GM18870 (cell line): ENCODE data around the gene WDTC1.

Experiments
- ATAC-seq: cut with Tn5 transposase; IDR thresholded peaks from one replicate; pipeline ENCODE4 v1.9.1; 2021; ENCODE audit warnings: moderate library complexity; ENCODE audit not compliant: unreplicated experiment

The WDTC1 gene

GRCh38 chr1:27301052-27301422 is 66.6 kb downstream of the WDTC1 start:
- ATAC-seq, result no peak

DNA sequence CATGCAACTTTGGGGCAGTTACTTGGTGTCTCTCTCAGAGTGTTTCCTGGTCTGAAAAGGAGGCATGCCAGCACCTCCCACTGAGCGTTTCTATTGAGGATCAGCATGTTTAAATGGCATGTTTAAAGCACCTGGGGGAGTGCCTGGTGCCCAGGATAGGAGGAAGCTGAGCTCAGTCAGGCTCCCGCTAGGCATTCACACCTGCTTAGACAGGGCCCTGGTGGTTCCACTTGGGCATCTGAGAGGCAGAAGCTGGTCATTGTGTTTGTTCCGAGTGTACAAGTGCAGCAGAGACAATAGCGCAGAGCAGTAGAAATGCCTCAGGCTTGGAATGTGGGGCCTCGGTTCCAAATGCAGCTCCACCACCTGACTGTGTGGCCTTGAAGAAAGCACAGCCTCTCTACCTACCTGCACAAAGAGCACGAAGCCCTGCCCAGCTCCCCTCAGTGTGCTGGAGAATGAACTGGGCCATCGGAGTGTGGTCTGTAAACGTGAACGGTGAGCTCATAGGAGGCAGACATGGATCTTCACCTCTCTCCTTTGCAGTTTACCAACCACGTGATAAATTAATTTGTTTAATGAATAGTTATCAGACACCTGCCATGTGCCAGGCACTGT is 67.3 kb downstream of the WDTC1 start:
- ATAC-seq, result no peak

- no peak for ATAC-seq
Measured at GRCh38 chr1:27302612-27303011, 68.2 kb downstream of the WDTC1 start.

DNA sequence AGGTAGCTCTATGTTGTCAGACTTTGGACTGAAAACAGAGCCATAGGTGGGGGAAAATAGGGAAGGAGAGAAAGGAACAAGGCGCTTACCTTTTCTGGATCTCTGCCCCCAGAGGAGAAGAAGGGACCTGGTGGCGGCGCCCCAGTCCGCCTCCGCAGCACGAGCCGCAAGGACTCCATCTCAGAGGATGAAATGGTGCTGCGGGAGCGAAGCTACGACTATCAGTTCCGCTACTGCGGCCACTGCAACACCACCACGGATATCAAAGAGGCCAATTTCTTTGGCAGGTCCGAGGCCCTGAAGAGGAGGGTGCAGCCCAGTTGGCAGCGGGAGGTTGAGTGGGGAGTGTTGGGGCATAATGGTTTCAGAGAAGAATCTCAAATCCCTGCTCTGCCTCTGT is 69.1 kb downstream of the WDTC1 start:
- ATAC-seq, result no peak

GRCh38 chr1:27306071-27306470 is 71.6 kb downstream of the WDTC1 start:
- no peak for ATAC-seq

DNA sequence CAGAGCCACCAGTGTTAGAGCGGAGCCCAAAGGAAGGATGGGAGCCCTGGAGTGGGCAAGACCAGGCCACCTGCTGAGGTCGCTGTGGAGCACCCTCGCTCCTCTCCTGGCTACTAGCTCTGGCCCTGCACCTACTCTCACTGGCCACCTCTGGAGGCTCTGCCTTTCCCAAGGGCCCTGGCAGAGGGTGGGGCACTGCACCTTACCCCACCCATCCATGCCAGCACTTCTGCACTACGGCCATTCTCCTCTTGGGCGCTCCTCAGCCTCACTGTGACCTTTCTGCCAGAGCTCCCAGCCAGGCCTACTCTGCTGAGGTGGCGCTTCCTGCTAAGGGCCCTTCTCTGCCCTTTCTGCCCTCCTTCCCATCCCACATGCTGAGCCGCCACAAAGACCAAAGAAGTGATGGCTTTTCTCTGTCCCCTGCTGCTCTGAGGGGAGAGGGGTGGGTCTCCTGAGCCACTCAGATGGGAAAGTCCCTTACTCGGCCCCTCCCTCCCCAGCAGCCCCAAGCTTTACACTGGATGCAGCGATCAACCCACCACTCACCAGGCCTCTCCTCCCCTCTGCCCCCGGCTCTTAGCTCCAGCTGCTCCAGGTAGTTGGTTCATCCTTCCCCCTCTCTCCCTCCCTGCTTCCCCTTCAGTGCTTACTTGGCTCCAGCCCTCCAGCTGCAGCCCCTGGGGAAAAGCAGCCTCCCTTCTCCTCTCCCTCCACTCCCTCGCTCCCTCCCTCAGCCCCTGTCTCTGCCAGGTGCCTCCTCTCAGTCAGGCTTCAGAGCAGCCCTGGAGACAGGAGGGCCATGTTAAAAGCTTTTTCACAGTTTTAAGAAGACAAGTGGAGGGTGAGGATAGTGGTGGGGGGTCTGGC is 72.7 kb downstream of the WDTC1 start:
- ATAC-seq, result no peak

DNA sequence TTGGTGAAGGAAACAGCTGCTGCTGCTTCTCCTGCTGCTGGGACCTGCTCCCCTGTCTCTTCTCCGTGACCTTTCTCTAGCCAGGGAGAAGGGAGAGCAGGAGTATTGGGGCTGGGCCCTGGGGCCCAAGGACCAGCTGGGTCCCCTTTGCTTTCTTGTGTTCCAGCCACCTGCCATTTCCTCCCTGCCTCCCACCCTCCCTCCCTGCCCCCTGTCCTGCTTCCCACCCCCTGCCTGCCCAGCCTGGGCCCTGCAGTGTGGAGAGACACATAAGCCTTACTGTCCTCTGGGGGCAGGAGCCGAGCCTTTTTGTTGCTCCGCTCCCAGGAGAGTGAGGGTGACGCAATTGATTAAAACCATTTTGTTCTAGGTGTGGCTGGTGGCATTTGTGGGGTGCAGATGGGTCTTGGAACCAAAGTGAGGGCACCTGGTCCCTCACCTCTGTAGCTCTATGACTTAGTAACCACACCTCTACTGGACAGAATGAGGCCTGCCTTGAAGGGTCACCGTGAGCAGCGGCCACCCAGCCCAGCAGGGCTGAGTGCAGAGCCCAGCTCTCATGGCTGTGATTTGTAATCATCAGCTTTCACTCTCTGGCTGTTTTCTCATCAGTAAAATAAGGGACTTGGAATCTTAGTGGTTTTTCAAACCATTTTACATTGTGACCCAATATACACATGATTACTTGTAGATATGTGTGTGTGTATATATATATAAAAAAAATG is 73.6 kb downstream of the WDTC1 start:
- ATAC-seq, result no peak

DNA sequence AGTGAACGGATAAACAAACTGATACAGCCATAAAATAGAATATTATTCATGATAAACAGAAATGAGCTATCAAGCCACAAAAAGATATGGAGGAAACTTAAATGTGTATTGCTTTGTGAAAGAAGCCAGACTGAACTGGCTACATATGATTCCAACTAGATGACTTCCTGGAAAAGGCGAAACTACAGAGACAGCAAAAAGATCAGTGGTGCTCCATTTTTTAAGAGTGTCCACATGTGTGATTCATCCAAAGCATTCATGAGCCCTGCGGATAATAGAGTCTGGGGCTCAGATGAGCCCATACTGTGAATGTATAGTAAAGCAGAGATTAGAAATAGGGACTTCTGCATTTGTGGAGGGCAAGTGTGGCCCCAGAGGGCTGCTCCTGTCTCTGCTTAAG is 79.7 kb downstream of the WDTC1 start:
- ATAC-seq, result no peak

DNA sequence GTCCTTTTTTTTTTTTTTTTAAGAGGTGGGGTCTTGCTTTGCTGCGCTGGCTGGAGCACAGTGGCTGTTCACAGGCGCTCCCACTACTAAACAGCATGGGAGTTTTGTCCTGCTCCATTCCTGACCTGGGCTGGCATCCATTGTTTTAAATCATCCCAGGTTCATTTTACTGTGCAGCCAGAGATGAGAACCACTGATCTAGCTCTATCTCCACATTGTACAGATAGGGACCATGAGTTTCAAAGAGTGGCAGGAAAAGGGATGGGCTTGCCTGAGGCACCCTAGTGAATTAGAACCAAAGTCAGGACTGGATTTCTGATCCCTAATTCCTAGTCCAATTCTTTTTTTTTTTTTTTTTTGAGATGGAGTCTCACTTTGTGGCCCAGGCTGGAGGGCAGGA is 80.3 kb downstream of the WDTC1 start:
- no peak for ATAC-seq

GRCh38 chr1:27316860-27317259 is 82.4 kb downstream of the WDTC1 start:
- ATAC-seq, result no peak

GRCh38 chr1:27318136-27318535 is 83.7 kb downstream of the WDTC1 start:
- ATAC-seq, result no peak

GRCh38 chr1:27318596-27318995 is 84.2 kb downstream of the WDTC1 start:
- ATAC-seq, result no peak

- ATAC-seq, result peak; percentile 74
Measured at GRCh38 chr1:27321813-27322568, 87.6 kb downstream of the WDTC1 start, which contains the start of gene TMEM222. TMEM222 (plus strand) TSS chr1:27322163; CDS start chr1:27322198, 35 bp downstream.

DNA sequence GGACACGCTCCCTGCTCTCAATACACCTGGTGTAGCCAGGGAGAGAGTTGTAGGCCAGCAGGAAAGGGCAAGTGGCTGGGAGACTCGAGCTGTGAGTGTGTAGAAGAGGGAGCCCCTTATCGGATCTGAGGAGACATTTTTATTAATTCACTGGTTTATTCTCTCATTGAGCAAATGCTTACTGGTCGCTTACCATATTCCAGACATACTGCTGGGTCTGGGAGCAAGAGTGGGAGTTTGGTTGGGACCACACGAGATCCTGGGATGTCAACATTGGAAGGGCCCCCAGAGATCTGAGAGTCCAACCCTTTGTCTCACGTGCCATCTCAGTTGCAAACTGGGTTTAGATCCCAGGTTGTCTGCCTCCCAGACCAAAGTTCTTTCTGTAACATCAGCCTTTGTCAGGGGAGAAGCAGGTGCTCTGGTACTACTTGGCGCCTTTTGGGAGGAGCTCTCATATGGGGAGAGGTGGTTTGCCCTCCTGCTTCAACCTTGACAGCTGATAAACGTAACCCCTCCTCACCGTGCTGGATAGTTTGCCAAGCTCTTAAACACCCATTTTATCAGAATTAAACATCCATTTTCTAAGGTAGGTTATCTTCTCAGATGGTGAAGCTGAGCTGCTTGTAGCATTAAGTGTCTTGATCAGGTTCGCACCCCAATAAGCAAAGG is 88.3 kb downstream of the WDTC1 start:
- no peak for ATAC-seq

DNA sequence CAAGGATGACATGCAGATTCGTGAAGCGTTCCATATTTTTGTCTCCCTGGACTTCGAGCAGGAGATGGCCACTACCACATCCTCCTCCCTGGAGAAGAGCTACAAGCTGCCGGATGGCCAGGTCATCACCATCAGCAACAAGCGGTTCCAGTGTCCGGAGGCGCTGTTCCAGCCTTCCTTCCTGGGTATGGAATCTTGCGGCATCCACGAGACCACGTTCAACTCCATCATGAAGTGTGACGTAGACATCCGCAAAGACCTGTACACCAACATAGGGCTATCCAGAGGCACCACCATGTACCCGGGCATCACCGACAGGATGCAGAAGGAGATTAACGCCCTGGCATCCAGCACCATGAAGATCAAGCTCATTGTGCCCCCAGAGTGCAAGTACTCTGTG is 90.9 kb downstream of the WDTC1 start:
- no peak for ATAC-seq

GRCh38 chr1:27327964-27328363 is 93.5 kb downstream of the WDTC1 start:
- no peak for ATAC-seq

DNA sequence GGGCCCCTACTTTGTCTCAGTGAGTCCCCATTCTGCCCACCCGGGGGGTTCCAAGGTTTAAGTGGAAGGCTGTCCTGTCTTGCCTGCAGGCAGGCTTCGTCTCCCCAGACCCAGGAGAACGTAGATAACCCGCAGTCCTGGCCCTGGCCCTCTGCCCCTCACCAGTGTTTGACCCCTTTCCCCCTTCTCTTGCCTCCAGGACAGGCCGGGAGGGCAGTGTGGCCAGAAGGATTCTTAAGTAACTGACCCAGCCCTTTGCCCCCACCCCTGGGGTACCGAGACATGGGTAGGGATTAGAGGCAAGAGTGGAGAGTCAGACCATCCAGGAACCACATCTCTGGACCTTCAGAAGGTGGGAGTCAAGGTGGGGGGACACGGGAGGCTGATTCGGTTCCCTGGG is 96.4 kb downstream of the WDTC1 start:
- ATAC-seq, result no peak

DNA sequence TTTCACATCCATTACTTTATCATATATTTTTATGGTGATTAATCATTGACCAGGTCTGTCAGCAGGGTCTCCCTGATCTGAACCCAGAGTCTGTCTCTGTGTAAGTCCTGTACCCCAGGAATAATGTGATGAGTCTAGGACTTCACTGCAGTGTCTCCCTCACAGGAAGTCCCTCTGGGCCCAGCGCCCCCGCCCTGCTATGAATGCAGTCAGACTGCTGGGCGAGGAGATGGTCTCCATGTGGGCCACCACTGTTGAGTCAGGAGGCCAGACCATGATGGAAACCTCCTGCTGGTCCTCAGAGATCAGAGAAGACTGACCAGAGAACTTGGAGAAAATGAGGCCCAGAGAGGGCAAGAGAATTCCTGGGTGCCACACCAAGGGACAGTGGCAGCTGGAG is 97.0 kb downstream of the WDTC1 start:
- ATAC-seq, result no peak

- no peak for ATAC-seq
Measured at GRCh38 chr1:27331922-27332321, 97.5 kb downstream of the WDTC1 start.

DNA sequence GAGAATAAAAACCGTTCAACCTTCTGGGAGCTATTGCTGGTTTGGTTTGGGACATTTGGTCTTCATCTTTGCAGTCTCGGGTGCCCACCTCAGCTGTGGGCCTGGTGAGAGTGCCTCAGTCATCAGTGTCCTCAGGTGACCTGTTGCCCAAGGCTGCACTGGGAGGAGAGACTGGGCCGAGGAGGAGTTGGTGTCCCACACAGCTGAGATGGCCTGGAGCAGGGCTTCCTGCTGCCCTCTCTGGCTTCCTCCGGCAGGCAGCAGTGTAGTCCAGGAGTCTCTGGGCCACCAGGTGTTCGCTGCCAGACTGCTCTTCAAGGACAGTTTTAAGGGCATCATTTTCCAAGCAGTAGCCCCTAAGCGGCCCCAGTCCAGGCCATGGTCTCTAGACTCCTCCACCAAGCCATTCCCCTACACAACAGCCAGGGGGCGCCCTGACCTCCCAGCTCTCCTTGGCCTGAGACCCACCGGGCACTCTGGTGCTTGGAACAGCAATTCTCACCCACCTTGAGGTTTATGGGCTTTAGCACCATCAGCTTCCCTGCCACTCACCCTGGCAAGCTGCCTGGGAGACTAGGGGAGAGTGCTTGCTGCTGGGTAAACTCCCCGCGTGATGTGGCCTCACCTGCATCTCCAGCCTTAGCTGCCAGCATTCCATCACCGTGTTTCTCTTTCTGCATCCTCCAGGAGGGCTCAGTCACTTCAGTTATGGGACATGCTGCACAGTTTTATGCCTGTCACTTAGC is 98.3 kb downstream of the WDTC1 start:
- no peak for ATAC-seq
